ENCODE data around the gene COL1A2.

The COL1A2 gene

DNA sequence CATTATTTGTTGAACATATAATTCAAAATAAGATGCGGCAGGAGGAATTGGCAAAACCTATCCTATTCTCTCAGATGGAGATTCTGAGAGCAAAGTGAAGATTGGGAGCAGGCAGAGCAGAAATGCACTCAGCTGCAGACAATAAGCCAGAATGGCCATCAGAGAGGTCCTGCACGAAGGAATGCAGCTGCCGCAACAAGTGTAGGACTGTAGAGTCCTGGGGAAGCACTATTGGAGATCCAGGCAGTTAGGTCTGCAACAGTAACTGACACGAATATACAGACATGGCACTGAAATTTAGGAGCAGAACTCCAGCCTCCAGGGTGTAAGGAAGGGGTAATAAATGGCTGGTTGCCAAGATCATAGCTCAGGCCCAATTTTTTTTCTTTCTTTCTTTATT lies 10.4 kb upstream of the COL1A2 start:
- DNase-seq = no peak

DNA sequence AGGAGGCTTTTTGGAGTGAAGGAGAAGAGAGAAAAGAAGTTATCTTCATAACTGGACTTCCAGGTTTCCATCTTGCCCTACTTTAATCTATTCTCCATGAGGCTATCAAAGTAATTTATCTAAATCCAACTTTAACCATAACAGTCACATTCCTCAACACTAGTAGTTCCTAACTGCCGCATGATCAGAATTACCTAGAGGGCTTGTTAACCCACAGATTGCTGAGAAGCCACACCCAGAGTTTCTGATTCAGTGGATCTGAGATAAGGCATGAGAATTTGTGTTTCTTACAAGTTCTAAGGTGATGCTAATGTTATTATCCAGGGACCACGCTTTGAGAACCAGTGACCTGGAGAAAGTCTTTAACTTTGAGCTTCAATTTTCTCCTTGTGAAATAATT lies 8.3 kb upstream of the COL1A2 start:
- no peak for DNase-seq

DNA sequence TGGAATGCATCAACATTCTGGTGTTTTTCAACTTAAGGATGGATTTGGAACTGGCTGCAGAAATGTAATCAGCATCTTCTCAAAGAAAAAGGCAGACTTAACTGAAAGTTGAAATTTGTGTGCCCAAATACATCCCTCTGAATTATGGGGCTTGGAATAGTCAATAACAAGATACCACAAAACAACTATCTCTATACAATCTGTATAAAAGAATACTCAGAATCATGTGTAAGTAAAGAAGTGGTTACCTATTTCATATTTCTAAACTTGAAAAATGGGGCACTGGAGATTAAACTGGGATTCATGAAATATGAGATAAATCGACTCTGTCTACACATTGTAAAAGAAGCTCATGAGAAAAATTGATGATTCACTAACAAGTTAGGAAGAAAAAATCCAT lies 6.2 kb upstream of the COL1A2 start:
- DNase-seq = no peak

DNA sequence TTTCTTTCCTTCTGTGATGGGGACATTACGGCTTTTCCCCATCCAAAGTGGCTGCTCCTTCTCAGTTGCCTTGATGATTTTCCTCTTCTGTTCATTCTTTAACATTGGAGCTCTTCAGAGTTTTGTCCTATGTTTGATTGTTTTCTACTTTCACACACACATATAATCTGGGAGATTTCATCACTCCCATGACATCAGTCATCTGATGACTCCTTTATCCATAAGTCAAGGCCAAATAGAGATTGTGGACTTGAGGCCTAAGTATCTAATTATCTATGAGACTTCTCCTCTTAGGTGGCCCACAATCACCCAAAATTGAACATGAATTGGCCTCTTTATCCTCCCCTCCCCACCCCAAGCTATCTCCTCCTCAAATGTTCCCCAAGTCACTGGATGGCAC lies 5.3 kb upstream of the COL1A2 start:
- DNase-seq = no peak

DNA sequence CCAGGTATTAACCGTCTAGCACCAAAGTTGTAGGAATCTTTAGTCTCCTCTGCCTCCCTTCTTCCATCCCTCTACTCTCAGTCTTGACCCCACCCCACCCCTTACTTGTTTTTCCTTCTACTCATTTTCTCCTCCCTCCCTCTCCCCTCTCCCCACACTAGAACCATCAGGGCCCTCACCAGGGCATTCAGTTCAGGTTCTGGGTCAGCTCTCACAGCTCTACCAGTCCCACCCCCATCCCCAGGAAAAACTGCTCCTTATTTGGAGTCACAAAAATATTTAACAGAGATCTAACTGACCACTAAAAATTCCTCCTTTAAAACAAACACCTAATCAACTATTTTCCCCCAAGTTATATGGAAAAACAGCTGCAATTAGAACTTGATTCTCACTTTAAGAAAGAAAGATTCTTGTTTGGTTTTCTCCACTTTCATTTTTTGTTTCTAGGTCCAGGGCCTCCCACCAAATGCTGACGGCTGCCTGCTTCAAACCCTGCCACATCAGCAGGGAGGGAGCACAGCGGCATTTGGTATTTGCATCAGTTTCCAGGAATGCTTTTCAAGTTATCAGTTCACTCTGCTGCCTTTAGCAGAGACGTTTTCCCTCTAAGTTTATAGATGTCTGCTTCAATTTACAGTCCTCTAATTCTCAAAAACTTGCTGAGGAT lies 2.8 kb upstream of the COL1A2 start:
- DNase-seq = no peak

DNA sequence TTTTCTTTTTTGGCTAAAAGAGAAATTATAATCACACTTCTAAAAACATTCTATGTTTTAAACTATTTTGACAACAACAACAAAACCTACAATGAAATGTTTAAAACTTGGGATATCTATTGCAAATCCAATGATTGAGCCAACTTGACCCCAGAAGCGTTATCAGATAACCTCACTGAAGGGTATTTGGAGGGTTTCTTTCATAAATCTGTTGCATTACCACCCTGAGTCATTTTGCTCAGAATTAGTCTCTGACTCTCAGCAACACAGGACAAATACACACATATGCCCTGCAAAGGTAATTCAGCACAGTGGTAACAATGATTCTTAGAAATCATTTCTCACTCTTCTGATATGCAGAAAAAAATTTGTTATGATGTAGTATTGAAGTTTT lies 2.3 kb upstream of the COL1A2 start:
- DNase-seq = no peak

DNA sequence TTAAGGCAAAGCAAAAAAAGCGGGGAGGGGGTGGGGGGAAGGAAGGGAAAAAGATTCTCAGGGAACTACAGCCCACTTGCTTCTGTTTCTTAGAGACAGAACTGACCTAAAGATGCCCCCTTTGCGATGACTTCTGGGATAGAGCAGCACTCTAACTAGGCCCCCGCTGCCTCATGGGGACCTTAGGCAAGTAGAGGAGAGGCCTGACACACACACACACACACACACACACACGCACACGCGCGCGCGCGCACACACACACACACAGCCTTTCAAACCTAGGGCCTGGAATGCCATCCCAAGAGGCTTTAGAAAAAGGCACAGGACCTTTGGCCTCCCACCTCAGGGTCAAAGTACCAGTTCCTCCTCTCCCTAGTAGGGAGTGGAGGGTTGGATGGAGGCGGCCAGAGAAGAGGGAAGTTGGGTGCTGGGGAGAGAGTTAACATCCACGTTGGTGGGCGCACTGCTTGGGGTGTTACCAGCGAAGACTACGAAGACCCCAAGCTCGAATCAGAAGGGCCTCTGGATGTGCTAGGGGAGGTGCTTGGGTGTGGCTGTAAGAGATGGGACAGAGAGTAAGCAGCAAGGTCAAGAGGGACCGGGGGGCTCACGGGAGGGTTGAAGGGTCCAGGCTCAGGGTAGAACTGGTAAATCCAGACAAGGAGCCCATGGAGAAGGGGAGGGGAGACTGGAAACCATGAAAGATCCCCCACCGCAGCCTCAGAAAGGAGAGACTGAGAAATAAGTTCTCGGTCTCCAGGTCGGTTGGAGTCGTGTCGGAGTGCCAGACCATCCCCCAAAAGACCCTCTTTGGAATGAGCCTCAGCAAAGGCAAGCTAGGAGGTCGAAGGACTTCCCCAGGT lies 1.2 kb upstream of the COL1A2 start:
- no peak for DNase-seq

DNA sequence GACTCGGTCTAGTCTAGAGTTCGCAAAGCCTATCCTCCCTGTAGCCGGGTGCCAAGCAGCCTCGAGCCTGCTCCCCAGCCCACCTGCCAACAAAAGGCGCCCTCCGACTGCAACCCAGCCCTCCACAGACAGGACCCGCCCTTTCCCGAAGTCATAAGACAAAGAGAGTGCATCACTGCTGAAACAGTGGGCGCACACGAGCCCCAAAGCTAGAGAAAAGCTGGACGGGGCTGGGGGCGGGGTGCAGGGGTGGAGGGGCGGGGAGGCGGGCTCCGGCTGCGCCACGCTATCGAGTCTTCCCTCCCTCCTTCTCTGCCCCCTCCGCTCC lies 622 bp upstream of the COL1A2 start:
- no peak for DNase-seq

DNA sequence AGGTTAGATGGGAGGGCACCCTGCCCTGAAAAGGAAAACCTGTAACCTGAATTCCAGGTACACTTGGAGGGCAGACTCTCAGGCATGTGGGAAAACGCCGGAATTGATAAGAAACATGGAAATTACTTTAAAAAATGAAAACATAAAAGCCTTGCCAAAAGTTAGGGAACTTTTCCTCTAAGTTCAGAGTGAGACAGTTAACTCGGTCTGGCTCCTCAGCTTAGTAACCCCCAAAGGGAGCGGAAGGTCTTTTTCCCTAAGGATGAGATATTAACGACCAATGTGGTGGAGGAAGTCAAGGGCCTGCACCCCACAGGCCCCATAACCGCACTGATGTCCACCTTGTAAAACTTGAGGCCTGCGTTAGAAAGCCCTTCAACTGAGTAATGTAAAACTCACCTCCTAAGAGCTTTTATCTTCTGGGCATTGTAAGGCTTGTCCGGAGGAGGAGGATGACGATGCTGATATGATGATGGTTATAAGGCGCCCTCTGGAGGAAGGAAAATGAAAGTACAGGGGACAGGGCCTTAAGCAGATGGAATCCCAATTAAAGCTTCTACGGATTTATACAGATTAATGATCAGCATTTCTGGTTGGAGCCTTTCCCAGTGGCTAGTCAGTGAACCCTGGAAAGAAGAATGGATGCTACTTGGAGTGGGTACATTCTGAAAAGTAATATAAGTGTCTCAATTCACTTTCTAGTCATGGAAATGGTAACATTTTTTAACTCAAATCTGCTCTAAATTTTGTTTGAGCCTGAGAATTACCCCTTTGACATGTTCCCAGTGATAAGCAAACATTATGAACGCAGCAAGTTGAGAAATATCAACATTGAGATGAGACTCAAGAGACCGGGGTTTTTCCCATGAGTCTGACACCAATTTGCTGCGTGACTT lies 694 bp downstream of the COL1A2 start:
- DNase-seq = peak; percentile 14

DNA sequence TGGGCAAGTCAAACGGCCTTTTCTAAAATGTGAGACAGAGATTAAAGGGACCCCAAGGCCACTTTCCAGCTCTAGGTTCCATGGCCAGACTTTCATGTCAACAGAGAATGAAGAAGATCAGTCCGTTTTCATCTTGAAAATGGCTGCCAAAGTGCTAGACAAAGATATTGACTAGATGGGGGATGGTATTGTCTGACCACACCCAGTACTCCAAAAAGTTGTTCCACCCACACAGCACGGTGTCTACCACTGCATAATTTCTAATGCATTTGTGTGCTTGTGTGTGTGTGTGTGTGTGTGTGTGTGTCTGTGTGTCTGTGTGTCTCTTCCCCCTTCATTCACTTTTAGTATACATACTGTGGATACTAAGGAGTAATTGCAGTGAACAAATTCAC lies 1.3 kb downstream of the COL1A2 start:
- no peak for DNase-seq

DNA sequence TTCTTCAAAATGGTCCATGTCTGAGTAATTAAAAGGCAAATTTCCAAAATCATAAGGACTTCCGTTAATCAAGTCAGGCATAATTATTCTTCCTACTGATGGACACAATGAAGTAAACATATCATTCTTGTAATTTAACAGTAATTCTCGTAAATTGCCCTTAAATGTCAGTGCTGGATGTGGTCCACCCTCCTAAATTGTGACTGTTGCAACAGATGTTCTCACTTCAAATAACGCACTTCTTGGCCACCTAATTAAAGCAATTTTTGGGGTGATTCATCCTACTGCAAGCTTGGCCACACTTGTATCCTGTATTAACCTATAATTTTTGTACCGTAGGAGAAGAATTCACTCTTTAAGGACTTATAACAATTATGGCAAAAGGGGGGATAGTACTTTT lies 1.9 kb downstream of the COL1A2 start:
- DNase-seq = no peak

DNA sequence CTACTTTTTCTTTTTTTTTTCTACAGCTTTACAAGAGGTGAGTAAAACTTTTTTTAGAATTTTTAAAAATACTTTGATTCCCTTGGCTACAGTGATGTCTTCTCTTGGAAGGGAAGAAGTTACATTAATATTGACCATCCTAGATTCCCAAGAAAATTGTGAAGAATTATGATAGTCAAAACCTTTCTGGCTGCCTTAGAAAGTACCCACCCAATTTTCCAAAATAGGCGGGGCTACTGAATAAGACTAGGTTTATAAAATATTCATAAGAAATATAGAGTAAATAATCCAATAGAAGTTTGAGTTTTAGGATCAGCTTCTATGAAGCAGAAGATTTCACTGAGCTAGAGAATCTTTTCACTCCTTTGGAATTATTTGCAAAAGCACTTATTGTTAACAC lies 3.0 kb downstream of the COL1A2 start:
- DNase-seq = no peak

DNA sequence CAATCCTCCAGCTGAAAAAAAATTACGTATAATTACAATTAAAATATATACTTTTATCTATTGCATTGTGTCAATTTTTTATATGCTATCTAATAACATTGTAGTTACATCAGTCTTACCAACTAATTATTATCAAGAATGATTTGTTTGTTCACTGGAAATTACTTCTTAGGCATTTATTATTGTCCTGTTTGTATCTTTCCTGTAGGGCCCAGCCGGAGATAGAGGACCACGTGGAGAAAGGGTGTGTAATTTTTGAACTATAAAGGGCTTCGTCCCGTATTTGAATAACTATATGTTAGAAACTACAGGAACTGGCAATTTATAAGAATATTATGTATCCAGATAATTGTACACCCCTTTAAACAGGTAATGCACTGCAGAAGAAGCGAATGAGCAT lies 4.1 kb downstream of the COL1A2 start:
- DNase-seq = no peak

DNA sequence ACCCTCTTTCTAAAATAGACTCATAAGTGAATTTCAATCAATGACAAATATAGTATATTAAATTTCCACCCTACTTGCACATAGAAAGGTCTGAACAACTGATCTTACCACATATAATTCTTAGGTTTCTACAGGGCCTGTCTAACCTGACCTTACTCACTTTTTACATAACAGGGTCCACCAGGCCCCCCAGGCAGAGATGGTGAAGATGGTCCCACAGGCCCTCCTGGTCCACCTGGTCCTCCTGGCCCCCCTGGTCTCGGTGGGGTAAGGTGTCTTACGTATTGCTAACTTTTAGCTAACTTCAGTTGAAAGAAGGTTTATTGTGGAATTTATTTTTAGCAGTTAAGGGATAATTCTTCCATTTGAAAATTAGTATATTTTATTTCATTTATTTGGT lies 5.3 kb downstream of the COL1A2 start:
- no peak for DNase-seq

DNA sequence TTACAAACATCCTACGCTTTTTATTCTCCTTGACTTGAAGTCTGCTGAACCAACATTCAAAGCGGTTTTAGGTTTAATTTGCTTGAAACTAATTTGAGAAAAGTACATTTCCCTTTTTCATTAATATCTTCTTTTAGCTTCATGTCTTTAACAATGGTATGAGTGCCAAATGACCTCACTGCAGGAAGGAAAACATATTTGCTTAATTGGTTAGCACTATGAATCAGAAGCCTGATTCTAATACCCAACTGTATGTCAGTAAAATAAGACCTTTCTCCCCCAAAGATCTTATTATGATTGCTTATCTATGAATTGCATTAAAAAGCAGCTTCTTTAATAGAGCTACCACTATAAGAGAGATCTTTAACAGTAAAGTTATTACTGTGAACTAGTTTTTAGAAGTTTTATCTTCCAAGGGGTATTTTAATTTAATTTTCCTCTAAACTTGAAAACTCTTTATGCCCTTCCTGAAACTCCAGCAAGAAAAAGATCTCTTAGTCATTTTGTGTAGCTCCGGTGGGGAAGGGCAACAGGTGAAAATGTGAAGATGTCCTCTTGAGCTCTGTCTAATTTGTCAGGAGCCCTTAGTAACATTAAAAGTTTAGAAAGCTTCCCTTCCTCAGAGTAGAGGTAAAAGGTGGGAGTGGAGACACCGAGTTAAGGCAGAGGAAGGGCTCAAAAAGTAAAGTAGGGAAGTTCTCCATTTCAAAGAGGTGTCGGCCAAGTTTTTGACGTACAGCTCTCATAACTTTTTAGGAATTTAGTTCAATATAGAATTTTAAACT lies 6.1 kb downstream of the COL1A2 start:
- DNase-seq = no peak

DNA sequence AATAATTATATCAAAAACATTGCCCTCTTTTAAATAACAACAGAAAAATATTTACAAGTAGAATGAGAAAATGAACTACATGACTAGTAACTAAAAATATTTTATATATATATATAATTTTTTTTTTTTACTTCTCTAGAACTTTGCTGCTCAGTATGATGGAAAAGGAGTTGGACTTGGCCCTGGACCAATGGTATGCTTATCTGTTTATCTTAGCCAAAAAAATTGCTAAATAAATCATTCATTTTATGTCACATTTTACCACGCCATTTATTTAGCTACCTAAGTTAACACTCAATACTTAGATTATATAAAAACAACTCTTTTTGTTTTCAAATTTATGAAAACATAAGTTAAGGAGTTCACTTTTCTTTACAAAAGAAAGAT lies 6.7 kb downstream of the COL1A2 start:
- no peak for DNase-seq

DNA sequence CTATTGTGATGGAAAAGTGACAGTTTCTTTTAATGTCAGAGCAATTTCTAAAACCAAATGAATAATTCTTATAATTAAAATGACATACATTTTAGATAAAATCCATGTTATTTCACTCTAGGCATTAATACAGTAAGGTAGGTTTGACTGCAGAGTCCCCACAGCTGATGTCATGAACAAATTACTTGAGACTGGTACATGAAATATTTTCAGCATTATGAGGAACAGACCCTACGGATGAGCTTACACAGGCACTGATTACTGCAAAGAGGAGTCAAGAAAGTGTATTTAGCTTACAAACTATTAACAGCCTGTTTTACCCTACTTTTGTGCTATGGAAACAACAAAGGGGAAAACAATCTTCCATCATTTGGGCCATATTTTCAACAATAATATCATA lies 8.9 kb downstream of the COL1A2 start:
- DNase-seq = no peak

DNA sequence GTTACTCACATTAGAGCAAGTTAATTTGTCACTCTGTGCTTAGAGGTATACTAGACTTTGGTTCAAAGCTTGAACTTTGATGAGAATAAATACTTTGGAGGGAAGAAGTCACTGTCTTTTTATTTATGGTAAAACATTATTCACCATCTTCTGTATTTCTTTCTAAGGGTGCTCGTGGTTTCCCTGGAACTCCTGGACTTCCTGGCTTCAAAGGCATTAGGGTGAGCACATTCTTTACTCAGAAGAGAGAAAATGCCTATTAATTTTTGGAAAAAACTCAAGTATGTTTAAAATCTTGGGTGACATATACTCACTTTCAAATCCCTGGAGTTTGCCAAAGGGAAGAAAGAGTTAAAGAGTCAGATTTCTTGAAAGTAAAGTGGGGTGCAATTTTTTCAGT lies 10.8 kb downstream of the COL1A2 start:
- DNase-seq = no peak

DNA sequence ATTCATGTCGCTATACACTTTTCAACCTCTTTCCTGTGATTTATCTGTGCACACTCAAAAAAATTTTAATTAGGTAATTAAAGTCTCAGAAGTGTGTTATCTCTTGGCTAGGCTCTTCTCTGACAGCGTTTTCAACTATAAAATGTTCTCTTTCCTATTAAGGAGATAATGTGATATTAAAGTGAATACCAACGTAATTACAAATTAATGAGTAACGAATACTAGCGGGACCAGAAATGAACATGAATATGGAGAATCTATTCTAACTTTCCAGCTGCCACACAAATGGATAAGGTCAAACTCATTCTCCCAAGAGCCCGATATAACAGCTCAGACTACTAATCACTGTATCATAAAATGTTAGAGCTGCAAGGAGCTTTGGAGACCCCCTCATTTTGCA lies 12.0 kb downstream of the COL1A2 start:
- no peak for DNase-seq

DNA sequence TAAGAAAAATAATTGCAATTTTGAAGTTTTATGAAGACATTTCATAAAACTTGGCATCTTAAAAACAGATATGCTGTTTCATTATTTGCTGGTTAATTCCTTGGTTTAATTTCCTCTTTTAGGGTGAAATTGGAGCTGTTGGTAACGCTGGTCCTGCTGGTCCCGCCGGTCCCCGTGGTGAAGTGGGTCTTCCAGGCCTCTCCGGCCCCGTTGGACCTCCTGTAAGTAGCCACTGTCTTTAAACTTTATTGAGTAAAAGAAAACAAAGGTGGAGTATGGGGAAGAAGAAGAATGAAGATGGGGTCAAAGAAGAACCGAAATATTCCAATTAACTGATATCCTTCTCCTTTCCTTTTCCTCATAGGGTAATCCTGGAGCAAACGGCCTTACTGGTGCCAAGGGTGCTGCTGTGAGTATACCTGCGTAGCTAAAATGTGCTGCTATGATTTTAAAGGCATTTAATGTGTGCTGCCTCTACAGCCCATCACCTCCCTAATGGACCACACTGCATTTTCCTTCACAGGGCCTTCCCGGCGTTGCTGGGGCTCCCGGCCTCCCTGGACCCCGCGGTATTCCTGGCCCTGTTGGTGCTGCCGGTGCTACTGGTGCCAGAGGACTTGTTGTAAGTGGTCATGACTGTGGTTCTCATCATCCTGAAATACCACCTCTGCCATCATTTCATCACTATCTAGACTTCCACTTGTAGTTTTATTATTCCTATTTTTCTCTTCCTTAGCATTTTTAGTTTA lies 14.7 kb downstream of the COL1A2 start:
- no peak for DNase-seq

DNA sequence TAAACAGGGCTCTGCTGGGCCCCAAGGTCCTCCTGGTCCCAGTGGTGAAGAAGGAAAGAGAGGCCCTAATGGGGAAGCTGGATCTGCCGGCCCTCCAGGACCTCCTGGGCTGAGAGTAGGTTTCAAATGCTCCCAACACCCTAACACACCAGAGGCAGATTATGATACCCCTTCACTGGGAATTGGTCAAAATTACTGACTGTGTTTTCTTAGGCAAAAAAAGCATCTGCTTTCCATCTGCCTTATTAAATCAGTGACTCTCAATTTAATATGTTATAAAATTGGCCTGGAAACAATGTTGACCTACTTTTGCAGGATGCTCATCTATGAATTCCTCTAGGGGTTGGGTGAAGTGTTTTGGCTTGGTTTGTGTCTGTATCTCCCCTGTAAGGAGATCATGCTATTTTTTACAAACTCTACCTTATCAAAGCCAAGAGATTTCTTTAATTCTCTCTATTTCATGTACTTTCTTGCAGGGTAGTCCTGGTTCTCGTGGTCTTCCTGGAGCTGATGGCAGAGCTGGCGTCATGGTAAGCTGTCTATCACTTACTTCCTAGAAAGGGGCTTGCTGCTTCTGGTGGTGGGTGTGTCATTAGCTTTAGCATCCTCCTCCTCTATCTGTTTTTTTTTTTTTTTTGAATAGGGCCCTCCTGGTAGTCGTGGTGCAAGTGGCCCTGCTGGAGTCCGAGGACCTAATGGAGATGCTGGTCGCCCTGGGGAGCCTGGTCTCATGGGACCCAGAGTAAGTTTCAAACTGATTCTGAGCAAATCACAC lies 15.9 kb downstream of the COL1A2 start:
- no peak for DNase-seq

DNA sequence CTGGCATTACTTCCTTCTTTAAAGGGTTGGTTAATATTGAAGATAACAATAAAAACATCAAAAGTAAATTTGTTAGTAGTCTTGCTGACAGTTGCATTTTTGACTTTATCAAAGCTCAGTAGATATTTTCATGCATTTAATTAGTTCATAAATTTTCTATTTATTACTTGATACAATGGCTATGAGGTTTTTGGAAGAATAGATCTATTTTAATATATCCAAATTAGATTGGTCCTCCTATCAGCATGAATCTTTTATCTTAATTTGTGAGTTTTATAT lies 16.4 kb downstream of the COL1A2 start:
- no peak for DNase-seq
